Measurements from ENCODE around the gene SYT2.
A peak's percentile ranks its signal among the peaks of the same experiment; 100 is the strongest.

SYT2 gene

GRCh38 chr1:202671399-202671798 is 38.9 kb downstream of the SYT2 start:
- DNase-seq = no peak

GRCh38 chr1:202665417-202665816 is 44.8 kb downstream of the SYT2 start:
- DNase-seq = no peak

GRCh38 chr1:202664083-202664482 is 46.2 kb downstream of the SYT2 start:
- DNase-seq = no peak

GRCh38 chr1:202663131-202663530 is 47.1 kb downstream of the SYT2 start:
- DNase-seq = no peak

- DNase-seq = no peak
Measured at GRCh38 chr1:202662081-202662480, 48.2 kb downstream of the SYT2 start.

- DNase-seq = peak in 1 of 5 donors; percentile 22
Measured at GRCh38 chr1:202661136-202661845, 49.0 kb downstream of the SYT2 start.

- no peak for DNase-seq
Measured at GRCh38 chr1:202659974-202660373, 50.3 kb downstream of the SYT2 start.

GRCh38 chr1:202659541-202659940 is 50.7 kb downstream of the SYT2 start:
- no peak for DNase-seq

- no peak for DNase-seq
Measured at GRCh38 chr1:202658769-202659168, 51.5 kb downstream of the SYT2 start.

GRCh38 chr1:202658251-202658759 is 51.9 kb downstream of the SYT2 start:
- no peak for DNase-seq

- DNase-seq = no peak
Measured at GRCh38 chr1:202656951-202657646, 53.2 kb downstream of the SYT2 start.

- no peak for DNase-seq
Measured at GRCh38 chr1:202656057-202656456, 54.2 kb downstream of the SYT2 start.

- no peak for DNase-seq
Measured at GRCh38 chr1:202654079-202654478, 56.2 kb downstream of the SYT2 start.

GRCh38 chr1:202649553-202650392 is 60.5 kb downstream of the SYT2 start:
- no peak for DNase-seq

- DNase-seq = no peak
Measured at GRCh38 chr1:202648605-202649226, 61.5 kb downstream of the SYT2 start.

- no peak for DNase-seq
Measured at GRCh38 chr1:202645097-202645476, 65.2 kb downstream of the SYT2 start.

- DNase-seq = no peak
Measured at GRCh38 chr1:202644219-202645096, 65.8 kb downstream of the SYT2 start.

- DNase-seq = no peak
Measured at GRCh38 chr1:202643397-202644218, 66.6 kb downstream of the SYT2 start.

- DNase-seq = no peak
Measured at GRCh38 chr1:202642619-202643291, 67.5 kb downstream of the SYT2 start.

- no peak for DNase-seq
Measured at GRCh38 chr1:202642212-202642611, 68.0 kb downstream of the SYT2 start.
